NCI-H2029 (cell line): ENCODE results near the gene TBL1XR1.
"Not testable (repeated sequence)": the region's sequence is repeated elsewhere in the genome, so short reads cannot be mapped to it uniquely, and the experiment has no call there.

Source experiments
- DNase-seq: peaks from one replicate; lab custom pipeline; 2025; lab: John Stamatoyannopoulos, UW

Gene TBL1XR1

GRCh38 chr3:177141471-177141870 is 55.8 kb downstream of the TBL1XR1 start:
- DNase-seq: no peak

- DNase-seq: not testable (repeated sequence)
Measured at GRCh38 chr3:177139220-177139619, 58.1 kb downstream of the TBL1XR1 start.

GRCh38 chr3:177137774-177138705 is 59.2 kb downstream of the TBL1XR1 start:
- no peak for DNase-seq

DNA sequence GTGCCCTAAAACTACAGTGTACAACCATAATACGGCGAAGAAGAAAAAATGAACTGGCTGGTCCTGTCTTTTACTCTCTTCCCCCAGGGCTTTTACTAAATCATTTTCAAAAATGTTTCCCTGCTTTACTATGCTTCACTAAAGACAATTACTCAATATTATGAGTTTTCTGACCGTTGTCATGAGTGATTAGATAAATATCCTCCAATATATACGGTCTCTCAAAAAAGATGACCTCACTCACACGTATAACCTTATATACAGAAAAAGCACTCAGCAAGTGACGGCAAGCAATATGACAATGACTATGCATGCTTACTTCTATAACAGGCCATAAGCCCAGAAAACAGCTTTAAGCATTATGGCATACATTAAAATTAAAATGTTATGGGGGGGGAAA is 60.5 kb downstream of the TBL1XR1 start:
- DNase-seq: no peak

DNA sequence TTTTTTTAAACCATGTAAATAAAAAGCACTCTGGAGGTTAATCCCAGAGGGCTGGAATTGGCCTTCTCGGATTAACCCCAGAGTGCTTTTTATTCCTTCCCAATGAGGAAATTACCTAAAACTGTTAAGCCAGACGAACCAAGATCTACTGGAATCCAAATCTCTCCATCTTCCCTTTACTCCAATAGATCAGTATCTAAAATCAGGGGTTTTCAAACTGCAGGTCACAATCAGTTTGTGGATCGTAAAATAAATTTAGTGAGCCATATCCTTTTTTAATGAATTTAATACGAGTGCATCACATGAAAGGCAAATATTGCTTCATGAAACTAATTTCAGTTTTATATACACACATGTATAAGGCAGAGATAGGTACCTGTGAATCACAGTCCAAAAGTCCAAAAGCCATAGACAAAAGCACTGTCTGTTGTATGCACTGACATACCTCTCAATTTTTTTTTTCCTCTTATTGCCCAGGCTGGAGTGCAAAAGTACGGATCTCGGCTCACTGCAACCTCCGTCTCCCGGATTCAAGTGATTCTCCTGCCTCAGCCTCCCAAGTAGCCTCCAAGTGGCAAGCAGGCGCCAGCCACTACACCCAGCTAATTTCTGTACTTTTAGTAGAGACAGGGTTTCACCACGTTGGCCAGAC is 61.3 kb downstream of the TBL1XR1 start:
- no peak for DNase-seq

- no peak for DNase-seq
Measured at GRCh38 chr3:177134816-177135210, 62.5 kb downstream of the TBL1XR1 start.

DNA sequence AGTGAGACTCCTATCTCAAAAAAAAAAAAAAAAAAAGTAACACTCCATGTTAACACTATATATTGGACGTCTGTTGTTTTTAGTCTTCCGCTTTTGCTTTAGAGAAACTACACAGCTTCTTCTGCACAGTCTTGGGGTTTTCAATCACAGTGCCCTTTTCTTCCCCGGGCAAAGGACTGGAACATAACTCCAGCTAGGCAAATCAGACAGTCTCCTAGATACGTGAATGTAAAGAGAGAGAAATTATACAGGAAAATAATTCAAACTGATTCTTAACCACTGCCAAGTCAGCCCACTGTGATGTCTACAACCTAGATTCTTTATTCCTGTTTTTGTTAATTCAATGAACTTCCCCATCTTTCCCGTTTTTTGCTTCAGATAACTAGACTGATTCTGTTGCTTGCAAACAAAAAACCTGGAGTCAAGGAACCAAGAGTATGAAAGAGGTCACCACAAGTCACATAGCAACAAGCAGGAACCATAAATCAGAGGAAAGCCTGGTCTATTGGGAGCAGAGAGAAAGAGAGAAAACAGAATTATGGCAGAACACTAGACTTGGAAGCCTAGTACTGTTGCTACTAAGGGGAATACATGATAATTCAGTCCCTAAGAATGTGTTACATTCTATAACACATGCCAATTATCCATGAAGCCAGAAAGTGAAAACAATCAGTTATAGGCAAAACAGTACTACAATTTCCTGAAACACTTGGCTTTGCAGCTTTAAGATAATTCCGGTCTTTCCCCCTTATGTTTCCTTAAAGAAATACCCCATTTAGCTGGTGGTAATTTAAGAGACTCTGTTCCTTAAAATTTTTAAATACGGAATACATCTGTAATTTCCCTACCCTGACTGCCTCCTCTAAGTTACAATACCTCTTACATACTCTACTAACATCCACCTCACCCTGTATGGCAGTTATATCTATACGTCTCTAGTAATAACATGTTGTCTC is 63.1 kb downstream of the TBL1XR1 start:
- DNase-seq: no peak

- DNase-seq: no peak
Measured at GRCh38 chr3:177131927-177132636, 65.2 kb downstream of the TBL1XR1 start.

GRCh38 chr3:177127008-177127407 is 70.3 kb downstream of the TBL1XR1 start:
- DNase-seq: no peak

DNA sequence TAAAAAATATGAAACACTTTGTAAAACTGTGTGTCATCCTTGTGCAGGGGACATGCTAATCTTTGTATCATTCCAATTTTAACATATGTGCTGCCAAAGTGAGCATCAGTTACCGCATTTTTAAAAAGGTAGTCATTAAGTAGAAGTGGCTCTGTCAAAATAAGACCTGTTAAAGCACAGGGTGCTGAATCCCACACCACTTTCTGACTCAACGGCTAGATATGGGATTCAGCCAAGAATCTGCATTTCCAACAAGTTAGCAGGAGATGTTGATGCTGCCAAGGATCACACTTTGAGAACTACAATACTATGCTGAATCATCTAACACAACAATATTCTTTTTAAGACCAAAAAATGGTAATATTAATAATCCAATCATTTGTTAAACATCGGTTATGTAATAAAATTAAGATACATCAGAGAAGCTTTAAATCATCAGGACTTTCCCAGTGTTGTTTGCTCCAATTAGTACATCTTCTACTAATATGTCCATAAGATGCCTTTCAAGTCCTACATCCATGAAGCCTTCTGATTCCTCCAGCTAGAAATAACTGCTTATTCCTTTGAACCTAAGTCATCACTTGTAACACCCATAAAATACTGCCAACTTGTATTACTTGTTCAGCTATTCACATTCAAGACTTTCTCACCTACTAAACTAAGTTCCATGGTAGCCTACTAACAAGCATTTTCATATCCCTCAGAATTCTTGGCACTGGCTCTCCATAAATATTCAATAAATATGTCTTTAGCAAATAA is 71.1 kb downstream of the TBL1XR1 start:
- no peak for DNase-seq

DNA sequence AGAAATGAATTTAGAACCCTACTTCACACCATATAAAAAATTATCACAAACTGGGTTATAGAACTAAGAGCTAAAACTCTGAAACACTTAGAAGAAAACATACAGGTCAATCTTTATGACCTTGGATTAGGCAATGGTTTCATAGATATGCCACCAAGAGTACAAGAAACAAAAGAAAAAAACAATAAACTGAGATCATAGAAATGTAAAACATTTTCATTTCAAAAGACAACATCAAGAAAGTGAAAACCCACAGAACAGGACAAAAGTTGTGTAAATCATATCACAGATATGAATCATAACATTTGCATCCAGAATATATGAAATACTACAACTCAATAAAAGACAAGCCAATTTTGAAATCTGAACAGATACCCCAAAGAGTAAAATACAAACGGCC is 72.4 kb downstream of the TBL1XR1 start:
- no peak for DNase-seq

DNA sequence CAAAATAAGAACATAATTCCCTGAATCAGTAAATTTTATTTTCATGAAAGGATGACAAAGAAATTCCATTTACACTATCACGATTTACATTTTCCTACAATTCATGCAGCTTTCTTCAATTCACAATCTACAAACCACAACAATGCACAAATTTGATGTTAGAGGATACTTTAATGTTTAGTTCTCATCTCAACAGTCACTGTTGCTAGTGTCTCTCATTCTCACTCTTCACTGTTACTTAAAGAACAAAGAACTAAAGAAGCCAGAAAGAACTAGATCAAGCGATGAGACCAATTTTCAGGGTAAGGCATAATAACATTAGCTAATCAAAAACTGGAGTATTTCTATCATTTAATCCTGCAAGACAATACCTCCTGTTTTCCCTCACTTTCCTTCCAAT is 73.5 kb downstream of the TBL1XR1 start:
- DNase-seq: no peak

DNA sequence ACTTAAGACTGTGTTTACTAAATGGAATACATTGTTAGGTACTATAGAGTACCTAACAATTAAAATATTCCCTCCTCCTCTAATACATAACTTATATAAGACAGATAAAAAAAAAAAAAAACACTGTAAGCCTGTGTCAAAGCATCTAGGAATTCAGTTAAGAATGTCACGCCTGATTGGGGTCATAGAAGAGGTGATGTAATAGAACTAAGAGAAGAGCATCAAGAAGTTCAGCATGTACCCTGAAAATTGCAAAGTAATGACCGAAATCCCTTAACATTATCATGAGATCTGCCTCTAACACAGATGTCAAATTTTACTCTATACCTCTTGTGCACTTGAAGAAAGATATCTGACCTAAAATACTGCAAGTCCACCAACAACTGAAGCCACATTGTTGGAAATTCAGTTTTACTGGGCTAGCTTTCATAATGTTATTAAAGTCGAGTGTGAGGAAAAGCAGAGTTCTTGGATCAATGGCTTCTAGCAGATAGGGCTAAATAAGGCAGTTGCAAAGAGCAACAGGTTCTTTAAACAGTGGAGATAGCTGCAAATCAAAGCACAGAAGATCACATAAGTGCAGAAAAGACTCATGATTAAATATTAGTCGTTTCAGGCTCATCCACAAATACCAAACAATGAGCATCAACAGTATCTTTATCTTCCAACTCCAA is 75.0 kb downstream of the TBL1XR1 start:
- no peak for DNase-seq

DNA sequence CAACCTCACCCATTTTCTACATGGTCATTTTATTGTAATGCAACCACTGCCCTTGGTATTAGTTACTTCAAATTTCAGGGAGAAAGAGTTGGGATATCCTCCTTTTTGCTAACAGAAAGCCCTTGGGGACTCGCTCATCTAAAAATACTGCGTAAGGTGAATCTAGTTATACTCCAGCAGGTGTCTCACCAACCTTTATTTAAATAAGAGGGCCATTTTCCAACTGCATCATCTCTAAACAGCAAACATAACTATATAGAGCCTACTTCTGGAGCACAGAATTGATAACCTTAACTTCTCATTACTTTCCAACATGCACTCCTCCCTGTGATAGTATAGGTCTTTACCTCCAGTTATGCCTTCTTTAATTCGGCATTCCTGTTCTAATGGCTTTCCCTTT is 77.5 kb downstream of the TBL1XR1 start:
- no peak for DNase-seq

DNA sequence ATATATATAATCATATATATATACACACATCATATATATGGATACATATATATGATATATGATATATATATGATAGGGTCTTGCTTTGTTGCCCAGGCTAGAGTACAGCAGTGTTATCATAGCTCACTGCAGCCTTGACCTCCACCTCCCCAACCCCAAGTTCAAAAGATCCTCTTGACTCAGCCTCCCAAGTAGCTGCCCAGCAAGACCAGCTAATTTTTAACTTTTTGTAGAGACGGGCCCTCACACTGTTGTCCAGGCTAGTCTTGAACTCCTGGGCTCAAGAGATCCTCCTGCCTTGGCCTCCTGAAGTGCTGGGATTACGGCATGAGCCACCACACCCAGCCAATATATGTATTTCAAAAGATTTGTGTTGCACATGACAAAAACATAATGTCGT is 83.0 kb downstream of the TBL1XR1 start:
- DNase-seq: no peak

DNA sequence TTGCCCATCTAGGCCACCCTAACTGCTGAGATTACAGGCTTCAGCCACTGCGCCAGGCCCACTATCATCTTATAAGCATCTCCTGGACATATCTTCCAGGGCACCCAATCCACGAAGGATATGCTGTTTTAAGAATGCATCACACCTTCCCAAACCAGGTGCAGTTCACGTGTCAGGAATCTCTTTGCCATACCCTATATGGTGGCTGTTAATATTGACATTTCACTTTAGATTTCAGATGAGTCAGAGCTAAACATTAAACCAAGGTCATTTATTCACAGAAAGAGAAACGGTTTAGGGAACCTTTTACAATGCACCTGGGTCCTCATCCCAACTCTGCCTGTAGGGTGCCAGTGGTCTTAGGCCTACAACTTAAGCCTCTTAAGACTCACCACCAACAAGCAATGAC is 85.7 kb downstream of the TBL1XR1 start:
- peak; percentile 70 for DNase-seq

- DNase-seq: no peak
Measured at GRCh38 chr3:177110895-177111294, 86.4 kb downstream of the TBL1XR1 start.

DNA sequence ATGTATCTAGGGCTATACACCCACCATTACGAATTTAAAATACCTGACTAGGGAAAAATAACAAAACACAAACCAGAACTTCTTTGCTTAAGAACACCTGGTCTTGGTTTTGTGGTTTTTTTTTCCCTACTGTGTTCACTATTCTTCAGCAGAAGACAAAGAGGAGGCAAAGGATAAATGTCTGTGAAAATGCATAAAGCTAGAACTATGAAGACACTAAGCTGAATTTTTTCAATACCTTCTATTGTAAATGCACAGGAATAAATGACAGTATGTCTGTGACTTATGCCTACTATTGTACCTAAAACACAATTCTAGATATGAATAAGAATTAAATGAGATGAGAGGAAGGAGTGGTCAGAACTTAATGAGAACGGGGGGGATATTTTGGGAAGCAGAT is 86.9 kb downstream of the TBL1XR1 start:
- DNase-seq: no peak

- DNase-seq: no peak
Measured at GRCh38 chr3:177109688-177110330, 87.5 kb downstream of the TBL1XR1 start.

DNA sequence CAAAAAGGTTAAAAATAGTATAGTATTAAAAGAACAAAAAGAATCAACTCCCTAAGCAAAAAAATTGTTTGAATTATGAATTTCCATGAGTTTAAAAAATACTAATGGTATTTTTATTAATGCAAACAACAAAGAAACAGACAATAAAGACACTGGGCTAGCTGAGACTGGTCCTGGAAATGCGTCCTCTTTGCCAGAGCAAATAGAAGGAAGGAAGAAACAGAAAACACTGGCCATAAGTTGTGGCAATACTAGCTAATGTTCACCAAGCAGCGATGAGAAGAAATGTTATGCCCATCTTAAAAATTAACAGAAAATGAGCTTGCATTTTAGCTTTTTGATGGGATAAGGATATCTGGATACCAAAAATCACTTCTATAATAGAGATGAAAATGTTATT is 88.6 kb downstream of the TBL1XR1 start:
- no peak for DNase-seq
